ENCODE data around the gene AIMP2.
"Not testable (repeated sequence)": the region's sequence is repeated elsewhere in the genome, so short reads cannot be mapped to it uniquely, and the experiment has no call there.

Gene AIMP2

DNA sequence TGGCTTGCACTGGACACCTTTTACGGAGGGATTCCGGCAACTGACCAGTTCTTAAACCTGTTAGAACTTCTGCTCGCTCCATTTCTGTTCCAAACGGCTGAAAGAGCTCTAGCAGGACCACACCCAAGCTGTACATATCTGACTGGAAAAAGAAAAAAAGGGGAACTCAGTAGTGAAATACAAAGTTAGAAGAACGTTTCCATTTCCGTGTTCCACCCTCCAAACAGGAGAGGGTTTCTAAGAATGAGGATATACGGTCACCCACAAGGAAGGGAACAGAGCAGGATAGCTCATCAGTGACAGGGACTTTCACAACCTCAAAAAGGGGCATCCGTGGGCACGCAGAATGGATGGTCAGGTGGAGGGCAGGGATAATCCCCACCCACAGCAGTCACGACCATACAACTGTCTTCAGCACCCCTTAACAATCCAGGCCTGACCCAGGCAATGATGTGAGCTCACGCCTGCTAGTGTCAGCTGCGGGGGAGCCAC, 17.8 kb downstream of the AIMP2 start:
- DNase-seq = no peak

DNA sequence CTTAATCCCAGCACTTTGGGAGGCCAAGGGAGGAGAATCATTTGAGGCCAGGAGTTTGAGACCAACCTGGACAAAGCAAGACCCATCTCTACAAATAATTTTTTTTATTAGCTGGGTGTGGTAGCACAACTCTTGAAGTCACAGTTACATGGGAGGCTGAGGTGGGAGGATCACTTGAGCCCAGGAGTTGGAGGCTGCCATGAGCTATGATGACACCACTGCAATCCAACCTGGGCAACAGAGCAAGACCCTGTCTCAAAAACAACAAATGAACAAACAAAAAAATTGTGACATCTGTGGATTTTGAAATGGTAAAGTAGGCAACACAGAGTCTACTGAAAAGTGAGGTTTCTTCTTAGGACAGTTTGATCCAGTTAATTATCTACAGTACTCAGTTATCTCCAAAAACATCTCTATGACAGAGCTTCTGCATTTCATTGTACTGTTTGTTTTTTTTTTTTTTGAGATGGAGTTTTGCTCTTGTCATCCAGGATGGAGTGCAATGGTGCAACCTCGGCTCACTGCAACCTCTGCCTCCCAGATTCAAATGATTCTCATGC, 18.8 kb downstream of the AIMP2 start:
- no peak for DNase-seq

DNA sequence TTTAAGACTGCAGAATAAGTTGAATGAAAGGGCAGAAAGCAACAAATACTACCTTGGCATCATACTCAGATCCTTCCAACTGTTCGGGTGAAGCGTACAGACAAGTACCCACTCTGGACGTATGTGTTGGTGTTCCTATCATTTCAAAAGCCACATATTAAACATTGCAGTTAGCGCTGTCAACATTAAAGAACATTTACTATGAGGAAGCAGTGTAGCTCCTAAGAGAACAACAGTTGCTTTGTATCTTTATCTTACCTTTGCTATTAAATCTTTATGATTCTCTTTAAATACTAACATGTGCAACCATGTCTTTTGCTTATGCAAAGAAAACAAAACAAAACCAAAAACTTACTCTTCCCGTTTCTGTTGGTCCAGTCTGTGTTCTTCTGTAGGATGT, 19.5 kb downstream of the AIMP2 start:
- DNase-seq = no peak

DNA sequence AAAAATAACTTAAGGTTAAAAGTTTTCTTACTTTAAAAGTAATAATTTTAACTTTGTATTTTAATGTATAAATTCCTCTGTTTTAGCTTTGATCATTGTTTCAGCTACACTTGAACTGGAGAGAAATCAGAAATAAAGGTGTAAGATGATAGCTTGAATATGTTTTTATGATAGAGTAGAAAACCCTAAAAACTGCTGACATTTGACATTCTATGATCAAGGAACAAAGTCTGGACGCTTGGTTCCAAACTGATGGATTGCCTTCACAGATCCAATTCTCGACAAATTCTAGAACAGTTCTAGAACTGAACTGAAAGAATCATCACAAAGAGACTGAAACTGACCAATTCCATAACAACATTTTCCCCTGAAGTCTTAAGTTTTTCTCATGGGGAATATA, 21.9 kb downstream of the AIMP2 start, which contains the start of gene ANKRD61:
Gene ANKRD61, plus strand, starts transcription at position 389 of the 400 bp plus-strand sequence. Its CDS starts 0 bp downstream, at position 389.
- no peak for DNase-seq

DNA sequence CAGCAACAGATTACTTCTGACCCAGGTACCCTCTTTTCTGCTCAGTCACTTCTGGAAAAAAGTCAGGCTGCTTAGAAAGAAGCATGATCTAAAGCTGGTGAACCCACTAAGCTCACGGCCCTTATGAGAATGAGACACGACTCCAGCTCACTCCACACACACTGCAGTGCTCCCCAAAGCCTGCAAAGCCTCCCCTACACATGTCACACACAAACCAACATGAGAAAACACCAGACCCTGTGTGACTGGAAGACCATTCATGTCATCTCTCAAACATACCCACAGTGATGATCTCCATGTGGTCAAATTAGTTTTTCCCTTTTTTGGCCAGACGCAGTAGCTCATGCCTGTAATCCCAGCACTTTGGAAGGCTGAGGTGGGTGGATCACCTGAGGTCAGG, 22.5 kb downstream of the AIMP2 start:
- DNase-seq = no peak

DNA sequence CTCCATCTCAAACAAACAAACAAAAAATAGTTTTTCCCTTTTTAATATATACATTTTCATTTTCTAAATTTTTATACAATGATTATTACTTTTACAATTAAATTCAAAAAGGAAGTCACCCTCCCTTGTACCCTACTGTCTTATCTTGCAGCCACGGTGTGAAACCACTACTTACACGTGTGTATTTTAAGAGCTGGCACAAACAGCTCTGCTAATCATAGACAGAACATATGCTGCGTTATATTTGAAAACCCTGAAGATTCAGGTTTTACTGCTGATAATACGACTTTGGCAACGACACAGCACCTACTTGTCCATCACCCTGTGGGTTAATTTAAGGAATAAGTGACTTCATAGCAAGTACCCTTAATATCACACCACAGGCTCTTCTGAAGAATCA, 23.1 kb downstream of the AIMP2 start:
- no peak for DNase-seq

DNA sequence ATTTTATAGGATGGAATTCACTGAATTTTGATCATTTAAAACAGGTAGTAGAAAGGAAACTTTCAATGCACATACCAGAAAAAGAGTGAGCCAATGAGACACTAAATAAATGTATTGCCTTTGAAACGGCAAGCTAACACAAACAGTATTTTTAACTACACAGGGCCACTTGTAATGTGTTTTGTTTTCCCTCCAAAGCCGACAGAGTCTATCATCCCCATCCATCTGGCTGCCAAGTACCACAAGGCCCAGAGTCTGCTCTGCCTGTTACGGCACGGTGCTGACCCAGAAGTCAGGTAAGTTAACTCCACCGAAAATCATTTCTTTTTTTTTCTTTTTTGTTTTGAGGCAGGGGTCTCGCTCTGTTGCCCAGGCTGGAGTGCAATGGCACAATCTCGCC, 23.6 kb downstream of the AIMP2 start:
- DNase-seq = no peak

DNA sequence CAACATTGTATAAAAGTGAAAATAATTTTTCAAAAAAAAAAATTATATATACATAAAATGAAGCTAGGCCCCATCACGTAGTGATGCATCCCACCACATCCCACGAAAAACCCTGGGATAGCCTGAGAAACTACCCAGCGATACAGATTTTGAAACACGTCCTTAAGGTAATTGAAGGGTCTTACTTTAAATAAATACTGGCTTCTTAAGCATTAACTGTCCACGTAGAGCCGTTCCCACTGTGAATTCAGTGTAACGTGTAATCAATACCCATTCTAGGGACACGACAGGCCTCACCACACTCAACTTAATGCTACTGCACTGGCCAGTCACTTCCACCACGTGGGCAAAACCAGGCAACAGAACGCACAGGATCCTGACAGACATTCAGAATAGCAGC, 26.1 kb downstream of the AIMP2 start:
- DNase-seq = no peak

DNA sequence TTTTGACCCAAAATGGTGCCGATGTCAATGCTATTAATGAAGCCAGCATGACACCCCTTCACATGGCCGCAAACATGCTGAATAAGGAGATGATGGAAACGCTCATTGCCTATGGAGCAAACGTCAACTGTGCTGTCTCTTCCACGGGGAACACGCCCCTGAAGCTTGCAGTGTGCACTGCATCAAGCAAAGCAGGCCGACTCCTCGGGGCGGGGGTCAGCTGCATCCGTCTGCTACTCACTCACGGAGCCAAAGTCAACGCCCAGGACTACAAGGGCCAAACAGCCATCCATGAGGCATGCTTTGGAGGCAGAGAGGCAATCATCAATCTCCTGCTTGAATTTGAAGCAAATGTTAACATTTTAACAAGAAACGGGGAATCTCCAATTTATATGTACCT, 26.6 kb downstream of the AIMP2 start:
- DNase-seq = no peak

DNA sequence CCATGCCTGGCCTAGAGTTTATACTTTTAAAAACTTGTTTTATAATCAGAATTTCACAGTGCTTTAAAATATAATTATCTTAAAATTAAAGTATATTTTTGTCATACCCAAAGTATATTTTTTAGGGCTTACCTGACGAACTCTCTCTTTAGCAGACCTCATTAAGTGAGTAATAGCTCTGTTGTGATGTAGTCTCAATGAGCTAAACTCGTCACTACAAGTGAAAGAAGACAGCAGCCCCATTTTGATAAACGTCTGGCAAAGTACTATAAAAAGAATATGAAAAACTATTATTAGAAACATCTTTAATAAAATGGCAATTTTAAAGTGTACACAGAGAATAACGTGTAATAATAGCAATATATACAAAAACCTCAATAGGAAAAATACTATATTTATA, 40.7 kb downstream of the AIMP2 start:
- no peak for DNase-seq

DNA sequence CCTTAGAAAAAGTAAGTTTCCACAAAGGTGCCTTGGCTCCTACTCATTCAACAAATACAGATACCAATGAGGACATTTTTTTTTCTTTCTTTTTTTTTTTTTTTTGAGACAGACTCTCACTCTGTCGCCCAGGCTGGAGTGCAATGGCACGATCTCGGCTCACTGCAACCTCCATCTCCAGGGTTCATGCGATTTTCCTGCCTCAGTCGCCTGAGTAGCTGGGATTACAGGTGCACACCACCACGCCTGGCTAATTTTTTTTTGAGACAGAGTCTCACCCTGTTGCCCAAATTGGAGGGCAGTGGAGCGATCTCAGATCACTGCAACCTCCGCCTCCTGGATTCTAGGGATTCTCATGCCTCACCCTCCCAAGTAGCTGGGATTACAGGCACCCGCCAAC, 42.1 kb downstream of the AIMP2 start:
- DNase-seq = not testable (repeated sequence)

DNA sequence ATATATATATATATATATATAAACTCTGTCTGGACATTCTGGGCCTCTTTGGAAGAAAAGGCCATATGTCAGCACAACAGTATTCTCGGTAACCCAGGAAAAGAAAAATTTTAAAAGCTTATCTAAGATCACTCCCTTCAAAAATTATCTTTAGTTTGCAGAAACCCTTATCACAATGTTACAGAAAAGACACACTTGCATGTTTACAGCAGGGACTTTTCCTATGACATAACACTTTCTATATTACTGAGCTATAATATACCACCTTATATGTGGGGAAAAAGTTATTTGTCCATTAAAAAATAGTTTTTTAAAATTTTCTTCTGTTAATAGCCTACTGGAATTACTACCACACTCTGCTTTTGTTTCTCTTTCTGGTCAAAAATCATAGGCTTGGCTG, 47.5 kb downstream of the AIMP2 start:
- DNase-seq = no peak

DNA sequence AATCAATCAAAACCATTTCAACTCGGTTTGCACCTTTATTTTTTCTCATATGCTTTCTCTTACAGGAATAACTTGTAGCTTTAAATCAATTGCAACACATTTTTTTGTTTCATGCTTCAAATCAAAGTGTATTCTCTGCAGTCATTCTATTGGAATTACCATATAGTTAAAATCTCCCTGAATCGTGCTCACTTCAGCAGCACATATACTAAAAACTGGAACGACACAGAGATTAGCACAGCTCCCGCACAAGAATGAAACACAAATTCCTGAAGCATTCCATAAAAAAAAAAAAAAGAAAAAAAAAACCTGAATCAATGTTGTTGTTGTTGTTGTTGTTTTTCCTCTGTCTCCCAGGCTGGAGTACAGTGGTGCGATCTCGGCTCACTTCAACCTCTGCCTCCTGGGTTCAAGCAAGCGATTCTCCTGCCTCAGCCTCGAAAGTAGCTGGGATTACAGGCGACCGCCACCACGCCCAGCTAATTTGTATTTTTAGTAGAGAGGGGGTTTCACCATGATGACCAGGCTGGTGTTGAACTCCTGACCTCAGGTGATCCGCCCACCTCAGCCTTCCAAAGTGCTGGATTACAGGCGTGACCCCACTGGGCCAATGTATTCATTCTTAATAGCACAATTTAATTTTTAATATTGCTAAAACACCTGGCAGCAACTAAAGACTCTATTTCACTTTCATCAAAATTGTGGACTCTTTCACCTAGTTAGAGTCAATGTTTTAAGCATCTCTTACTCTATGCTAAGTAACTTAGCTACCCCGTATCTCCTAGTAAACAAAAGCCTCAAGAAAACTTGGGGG, 48.5 kb downstream of the AIMP2 start:
- no peak for DNase-seq

DNA sequence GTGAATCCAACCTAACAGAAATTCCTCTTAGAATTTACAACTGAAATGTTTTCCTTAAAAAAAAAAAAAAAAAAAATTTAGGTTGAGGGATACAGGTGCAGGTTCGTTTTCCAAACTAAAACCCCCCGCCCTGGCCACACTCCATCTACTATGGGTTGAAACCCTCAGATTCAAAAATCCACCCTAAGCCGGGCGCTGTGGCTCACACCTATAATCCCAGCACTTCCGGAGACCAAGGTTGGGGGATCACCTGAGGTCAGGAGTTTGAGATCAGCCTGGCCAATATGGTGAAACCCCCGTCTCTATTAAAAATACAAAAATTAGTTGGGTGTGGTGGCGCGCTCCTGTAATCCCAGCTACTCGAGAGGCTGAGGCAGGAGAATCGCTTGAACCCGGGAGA, 50.9 kb downstream of the AIMP2 start:
- DNase-seq = not testable (repeated sequence)

DNA sequence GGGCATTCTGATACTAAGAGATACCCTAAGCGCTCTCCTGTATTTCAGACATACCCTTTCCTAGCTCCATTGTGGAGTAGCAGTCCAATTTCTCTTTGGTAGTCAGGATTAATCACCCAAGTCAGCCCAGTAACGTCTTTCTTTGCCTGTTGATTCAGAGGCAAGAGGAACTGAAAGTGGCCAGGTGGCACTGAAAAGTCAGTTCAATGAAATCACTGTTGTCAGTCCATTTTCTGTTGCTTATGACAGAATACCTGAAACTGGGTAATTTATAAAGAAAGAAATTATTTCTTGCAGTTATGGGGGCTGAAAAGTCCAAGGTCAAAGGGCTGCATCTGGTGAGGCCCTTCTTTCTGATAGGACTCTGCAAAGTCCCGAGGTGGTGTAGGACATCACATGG, 62.3 kb downstream of the AIMP2 start:
- DNase-seq = no peak

Data from femur (tissue), 1 donor.